NAMALWA (cell line): ENCODE data around the gene TFRC.
"Not testable (repeated sequence)": the region's sequence is repeated elsewhere in the genome, so short reads cannot be mapped to it uniquely, and the experiment has no call there.

Experiments
- DNase-seq: peaks from one replicate; pipeline ENCODE4 v3.0.0-alpha.2; 2015; ENCODE audit warnings: low spot score

The TFRC gene

GRCh38 chr3:196048922-196049598 lies 32.8 kb downstream of the TFRC start:
- no peak for DNase-seq

GRCh38 chr3:196047391-196048030 lies 34.4 kb downstream of the TFRC start:
- no peak for DNase-seq

GRCh38 chr3:196044513-196044912 lies 37.4 kb downstream of the TFRC start:
- DNase-seq: no peak

- DNase-seq: no peak
These were observed 39.2 kb downstream of the TFRC start for GRCh38 chr3:196042673-196043072.

GRCh38 chr3:196039359-196039758 lies 42.5 kb downstream of the TFRC start:
- DNase-seq: no peak

- not testable (repeated sequence) for DNase-seq
These were observed 55.8 kb downstream of the TFRC start for GRCh38 chr3:196026059-196026458.

- no peak for DNase-seq
These were observed 56.9 kb downstream of the TFRC start for GRCh38 chr3:196024968-196025367.

- DNase-seq: no peak
These were observed 57.9 kb downstream of the TFRC start for GRCh38 chr3:196023947-196024346.

- not testable (repeated sequence) for DNase-seq
These were observed 59.4 kb downstream of the TFRC start for GRCh38 chr3:196022499-196022878.

- no peak for DNase-seq
These were observed 61.5 kb downstream of the TFRC start for GRCh38 chr3:196020373-196020772.

- not testable (repeated sequence) for DNase-seq
These were observed 62.3 kb downstream of the TFRC start for GRCh38 chr3:196019576-196019975.

GRCh38 chr3:196018159-196018558 lies 63.7 kb downstream of the TFRC start:
- not testable (repeated sequence) for DNase-seq

GRCh38 chr3:196016485-196016884 lies 65.4 kb downstream of the TFRC start:
- no peak for DNase-seq

GRCh38 chr3:196016059-196016458 lies 65.8 kb downstream of the TFRC start:
- DNase-seq: no peak

- DNase-seq: no peak
These were observed 68.1 kb downstream of the TFRC start for GRCh38 chr3:196013587-196014487.

- no peak for DNase-seq
These were observed 68.9 kb downstream of the TFRC start for GRCh38 chr3:196012941-196013476.

- no peak for DNase-seq
These were observed 69.4 kb downstream of the TFRC start for GRCh38 chr3:196012481-196012880.

GRCh38 chr3:196009456-196009855 lies 72.4 kb downstream of the TFRC start:
- DNase-seq: no peak

GRCh38 chr3:196008929-196009328 lies 73.0 kb downstream of the TFRC start:
- no peak for DNase-seq

GRCh38 chr3:196008387-196008786 lies 73.5 kb downstream of the TFRC start:
- DNase-seq: no peak

GRCh38 chr3:196007744-196008335 lies 74.0 kb downstream of the TFRC start:
- DNase-seq: no peak

GRCh38 chr3:196005338-196005737 lies 76.6 kb downstream of the TFRC start:
- DNase-seq: not testable (repeated sequence)
